GM13976 (cell line): ENCODE results near the gene CCDC150.
A peak's percentile ranks its signal among the peaks of the same experiment; 100 is the strongest.

Source experiments
- DNase-seq: peaks from one replicate; pipeline ENCODE4 v3.0.0; 2012; ENCODE audit warnings: low spot score
- CTCF ChIP-seq: IDR thresholded peaks from 2 replicates; pipeline ENCODE4 v1.5.1; 2012; ENCODE audit warnings: borderline replicate concordance, mild to moderate bottlenecking; ENCODE audit not compliant: insufficient read depth; ENCODE audit errors: extremely low read depth, missing control alignments, control extremely low read depth
- in situ Hi-C: fragments of 300-500 bp; cut with MboI; formaldehyde crosslinking; loops from one replicate; pipeline ENCODE4 v1.12.0; 2022; ENCODE audit warnings: low sequenced_read_pairs, mixed read lengths, inconsistent platforms; ENCODE audit not compliant: unreplicated experiment

CCDC150 gene

GRCh38 chr2:196750291-196750923, 110.9 kb downstream of the CCDC150 start:
- DNase-seq = no peak
- in situ Hi-C loops = loop anchor here (25.0 kb wide), 1 partner anchor 663 kb away; no protein-coding TSS in a partner anchor
- no peak for TF ChIP-seq CTCF

GRCh38 chr2:196750977-196751631, 111.6 kb downstream of the CCDC150 start:
- DNase-seq = peak; percentile 69
- in situ Hi-C loops = loop anchor here (25.0 kb wide), 1 partner anchor 664 kb away; no protein-coding TSS in a partner anchor
- TF ChIP-seq CTCF = peak; percentile 86

- TF ChIP-seq CTCF = no peak
- DNase-seq = no peak
- in situ Hi-C loops = loop anchor here (25.0 kb wide), 1 partner anchor 671 kb away; no protein-coding TSS in a partner anchor
These were observed 119.2 kb downstream of the CCDC150 start for GRCh38 chr2:196758474-196759377.

- TF ChIP-seq CTCF = no peak
- in situ Hi-C loops = loop anchor here (25.0 kb wide), 1 partner anchor 672 kb away; no protein-coding TSS in a partner anchor
- no peak for DNase-seq
These were observed 119.8 kb downstream of the CCDC150 start for GRCh38 chr2:196759378-196759706.

- in situ Hi-C loops = loop anchor here (25.0 kb wide), 1 partner anchor 680 kb away; no protein-coding TSS in a partner anchor
These were observed 127.6 kb downstream of the CCDC150 start for GRCh38 chr2:196767101-196767500.

More at GRCh38 chr2:196767101-196767500, 127.6 kb downstream of the CCDC150 start:
- no peak for TF ChIP-seq CTCF
- no peak for DNase-seq
